ENCODE data around the gene AK2. TPM values are rescaled to one million over a fixed set of nuclear protein-coding genes. Genes with fewer than 3 reads are reported as not detected.

The AK2 gene
- total and polyA plus RNA-seq, 2 donors (not counting 3 experiments of a cell fraction or from before 2014, with no cell fraction given): 107 to 134 TPM

- no peak overlapping the region for H3K4me2 ChIP-seq (ENCODE audit: insufficient read depth, low read length)
- no peak overlapping the region for H3K9ac ChIP-seq (replicated peaks; ENCODE audit: extremely low read depth, insufficient read depth, low read length)
- TF ChIP-seq POLR2AphosphoS5 (IDR thresholded peaks at IDR 0.05; ENCODE audit: insufficient read depth, low read depth, low read length) (no peak), GATA2 (IDR thresholded peaks at IDR 0.05; ENCODE audit: insufficient read depth, insufficient read length, low read depth, low read length) (no peak), POLR2A (IDR thresholded peaks at IDR 0.05; ENCODE audit: low read depth, low read length) (no peak), FOS (IDR thresholded peaks at IDR 0.05; ENCODE audit: borderline replicate concordance, insufficient read depth, low read length) (no peak), MAX (IDR thresholded peaks at IDR 0.05; ENCODE audit: insufficient read depth, insufficient read length) (no peak), CTCF (IDR thresholded peaks at IDR 0.05; ENCODE audit: extremely low read depth in 1 of 2, insufficient read depth in 1 of 2, low read depth in 1 of 2, low read length in 2 of 2) (no peak), EZH2 (IDR thresholded peaks at IDR 0.05; ENCODE audit: borderline replicate concordance, low read depth, low read length, severe bottlenecking) (no peak), MYC (IDR thresholded peaks at IDR 0.05; ENCODE audit: low read depth, low read length) (no peak), JUN (IDR thresholded peaks at IDR 0.05; ENCODE audit: borderline replicate concordance, insufficient read depth, insufficient read length, low read depth) (no peak)
- FAIRE-seq (no peak), DNase-seq (ENCODE audit: low read depth, low spot score) (no peak)
- no peak overlapping the region for H3K27ac ChIP-seq (ENCODE audit: insufficient read depth, low read depth, low read length)
- H3K9me1 ChIP-seq (replicated peaks; ENCODE audit: control insufficient read depth, extremely low read depth, insufficient read depth, low read length): no peaks in the 10 kb centered on the region
- H3K9me3 ChIP-seq (replicated peaks; ENCODE audit: control insufficient read depth, insufficient read depth, low read length): no peaks in the 10 kb centered on the region
- no peaks in the 10 kb centered on the region for H3K4me1 ChIP-seq (ENCODE audit: control insufficient read depth, extremely low read depth, insufficient read depth, low read length)
- CTCF ChIA-PET: no interaction called here
- no peaks in the 10 kb centered on the region for H3K79me2 ChIP-seq (ENCODE audit: control insufficient read depth, insufficient read depth, low read length)
- H3K27me3 ChIP-seq (ENCODE audit: control insufficient read depth in 2 of 2, insufficient read depth in 2 of 2, low read length in 2 of 2): no peaks in the 10 kb centered on the region
- dilution Hi-C loops (cut with MboI; ENCODE audit: extremely low pct_ligation_motif_present, low sequenced_read_pairs) (no loop called here), intact Hi-C loops (cut with micrococcal nuclease) (no loop called here)
- no TSS peak for BruUV-seq (replicated peaks)
- no peaks in the 10 kb centered on the region for H3K36me3 ChIP-seq (ENCODE audit: control insufficient read depth in 2 of 2, extremely low read depth in 1 of 2, insufficient read depth in 2 of 2, low read length in 2 of 2)
- no peaks in the 10 kb centered on the region for H4K20me1 ChIP-seq (replicated peaks; ENCODE audit: control insufficient read depth, extremely low read depth, insufficient read depth, low read length)
- POLR2A ChIA-PET: no interaction called here
- H2AFZ ChIP-seq (ENCODE audit: low read depth, low read length): no peak overlapping the region
- H3K4me3 ChIP-seq (replicated peaks in 1 of 3; ENCODE audit: insufficient read depth in 1 of 3, low read depth in 1 of 3, low read length in 3 of 3): no peak overlapping the region
Measured at GRCh38 chr1:33042831-33043230, 6.1 kb upstream of the AK2 start.
